GM18517 (cell line): Measurements from ENCODE around the gene TAC3.

ENCODE experiments used
- ATAC-seq: cut with Tn5 transposase; IDR thresholded peaks from one replicate; pipeline ENCODE4 v1.9.1; 2021; ENCODE audit warnings: mild to moderate bottlenecking, moderate library complexity; ENCODE audit not compliant: unreplicated experiment

TAC3 gene

DNA sequence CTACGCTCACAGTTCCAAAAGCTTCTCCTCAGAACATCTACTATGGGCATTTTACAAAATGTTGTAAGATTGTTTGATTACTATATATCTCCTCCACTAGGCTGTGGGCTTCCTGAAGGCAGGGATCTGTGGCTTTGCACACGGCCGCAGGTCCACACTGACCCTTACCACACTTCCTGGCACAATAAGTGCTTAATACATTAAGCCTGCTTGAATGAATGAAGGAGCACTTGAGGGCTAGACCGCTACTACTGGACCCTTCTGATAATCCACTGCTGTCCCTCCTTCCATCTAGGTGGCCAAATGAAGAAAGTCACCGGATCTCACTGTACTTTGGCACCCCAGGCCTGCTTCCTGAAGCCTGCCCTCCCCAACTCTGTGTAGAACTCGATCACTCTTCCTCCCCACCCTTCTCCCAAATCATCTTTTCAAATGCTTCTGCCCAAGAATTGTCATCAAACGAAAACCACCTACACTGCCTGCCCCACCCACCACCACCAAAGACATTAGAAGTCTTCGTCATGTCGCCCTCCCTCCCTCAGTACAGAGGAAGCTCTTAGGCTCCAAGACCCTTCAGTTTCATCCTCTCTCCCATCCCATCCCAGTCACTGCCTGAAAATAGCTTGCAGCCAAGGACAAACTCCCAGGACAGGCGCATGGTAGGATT lies 9.4 kb downstream of the TAC3 start:
- ATAC-seq, result no peak

GRCh38 chr12:57005980-57006808 lies 10.1 kb downstream of the TAC3 start, which contains the start of gene ZBTB39:
Gene ZBTB39, minus strand, starts transcription at chr12:57006546. Its CDS starts 1,629 bp downstream, at chr12:57004917.
- ATAC-seq, result no peak

GRCh38 chr12:57004651-57005050 lies 11.7 kb downstream of the TAC3 start:
- ATAC-seq, result no peak

DNA sequence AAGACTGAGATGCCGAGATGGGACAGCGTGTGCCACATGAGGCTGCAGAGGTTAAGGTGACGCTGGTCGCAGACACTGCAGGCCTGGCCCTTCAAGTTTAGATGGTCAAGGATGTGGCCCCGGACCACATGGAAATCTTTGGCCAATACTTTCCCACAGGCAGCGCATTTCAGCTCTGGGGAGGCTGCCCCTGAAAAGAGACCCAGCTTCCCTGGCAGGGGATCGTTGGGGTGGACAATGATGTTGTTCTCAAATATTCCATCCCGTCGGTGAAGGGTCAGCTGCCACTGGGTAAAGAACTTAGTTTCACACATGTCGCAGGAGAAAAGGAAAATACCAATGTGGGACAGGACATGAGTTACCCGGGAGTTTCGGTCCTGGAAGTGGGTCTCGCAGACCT lies 12.9 kb downstream of the TAC3 start:
- ATAC-seq, result no peak

DNA sequence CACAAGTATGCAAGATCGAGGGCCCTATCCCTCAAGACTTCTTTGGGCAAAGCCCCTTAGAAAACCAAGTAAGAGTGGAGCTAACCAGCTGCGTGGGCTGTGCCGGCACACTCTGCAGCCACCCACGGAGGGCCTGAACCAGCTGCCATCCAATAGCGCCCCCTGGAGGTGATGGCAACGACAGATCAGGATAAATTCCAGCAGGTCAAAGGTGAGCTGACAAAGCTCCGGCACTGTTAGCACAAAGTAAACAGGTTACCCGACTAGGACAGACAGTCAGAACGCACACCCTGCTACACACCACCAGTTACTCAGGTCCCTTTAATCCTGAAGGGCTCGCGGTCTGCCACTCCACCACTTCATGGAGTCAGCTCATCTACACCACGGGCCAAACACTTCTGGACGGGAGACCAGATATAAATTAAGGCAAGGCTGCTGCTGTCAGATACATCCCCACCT lies 14.9 kb downstream of the TAC3 start:
- no peak for ATAC-seq

DNA sequence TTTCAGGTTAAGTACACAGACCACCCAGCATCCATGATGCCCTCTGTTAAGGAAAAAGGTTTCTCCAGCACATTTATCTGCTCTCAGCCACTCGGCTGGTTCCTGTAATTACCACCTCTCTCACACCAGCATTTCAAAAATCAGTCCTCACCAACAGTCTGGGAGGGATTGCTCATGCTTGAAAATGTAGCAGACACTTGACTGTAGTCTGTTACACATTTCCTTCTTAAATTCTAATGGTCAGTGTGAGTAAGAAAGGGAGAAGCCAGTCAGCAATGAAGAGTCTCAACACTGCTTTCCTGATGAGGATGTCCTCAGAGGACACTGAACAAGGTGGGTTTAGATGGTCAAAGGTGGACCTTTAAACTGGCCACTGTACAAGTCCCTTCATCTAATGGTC lies 15.9 kb downstream of the TAC3 start:
- ATAC-seq, result no peak

- no peak for ATAC-seq
These were observed 16.9 kb downstream of the TAC3 start for GRCh38 chr12:56999456-56999855.

DNA sequence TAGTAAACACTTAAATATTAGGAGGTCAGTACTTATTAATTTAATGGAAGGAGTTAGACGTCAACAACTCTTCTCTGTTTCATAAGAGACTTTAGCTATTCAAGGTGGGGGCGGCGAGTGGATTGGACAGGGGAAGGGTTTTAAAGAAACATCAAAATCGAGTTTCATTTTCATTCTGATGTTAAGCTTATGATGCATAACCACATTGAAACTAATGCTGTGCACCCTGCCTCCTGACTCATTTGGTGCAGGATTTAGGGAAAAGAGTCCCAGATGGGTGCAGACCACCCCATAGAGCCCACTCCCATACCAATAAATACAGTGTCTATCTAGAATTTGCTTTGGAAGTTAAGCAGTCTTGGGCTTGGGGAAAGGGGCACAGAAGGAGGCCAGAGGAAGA lies 17.3 kb downstream of the TAC3 start:
- ATAC-seq, result peak; percentile 85

- ATAC-seq, result no peak
These were observed 18.0 kb downstream of the TAC3 start for GRCh38 chr12:56998316-56998715.

DNA sequence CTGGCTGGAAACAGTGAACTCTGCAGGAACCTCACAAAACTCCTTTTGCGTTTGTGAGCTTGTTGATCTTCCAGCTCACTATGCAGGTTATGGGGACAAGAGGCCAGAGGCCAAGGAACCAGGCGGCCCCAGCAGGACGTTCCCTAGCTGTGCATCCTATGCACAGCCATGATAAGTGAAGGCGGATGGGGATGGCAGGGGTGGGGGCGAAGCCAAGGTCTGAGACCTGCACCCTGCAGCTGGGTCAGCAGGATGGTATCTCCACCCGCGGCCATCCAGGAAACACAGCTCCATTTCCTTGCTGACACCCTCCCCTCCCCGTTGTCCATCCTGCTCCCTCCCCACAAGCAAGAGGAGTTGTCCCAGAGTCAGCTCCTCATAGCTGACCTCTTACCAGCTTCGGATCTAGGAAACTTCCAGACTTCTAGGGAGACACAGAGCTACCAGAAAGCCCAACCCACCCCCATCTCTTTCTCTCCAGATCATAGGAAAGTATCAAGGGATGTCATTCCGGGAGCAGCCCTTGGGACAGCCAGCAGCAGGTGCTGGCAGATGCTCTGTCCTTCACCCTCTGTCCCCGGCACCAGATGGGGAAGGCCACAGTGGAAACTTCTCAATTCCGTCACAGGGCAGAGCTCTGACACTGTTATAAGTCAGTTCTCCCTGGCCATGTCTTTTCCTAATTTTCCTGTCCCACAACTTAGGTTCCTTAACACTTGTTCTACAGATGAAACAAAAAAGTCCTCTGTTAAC lies 19.4 kb downstream of the TAC3 start:
- ATAC-seq, result no peak

DNA sequence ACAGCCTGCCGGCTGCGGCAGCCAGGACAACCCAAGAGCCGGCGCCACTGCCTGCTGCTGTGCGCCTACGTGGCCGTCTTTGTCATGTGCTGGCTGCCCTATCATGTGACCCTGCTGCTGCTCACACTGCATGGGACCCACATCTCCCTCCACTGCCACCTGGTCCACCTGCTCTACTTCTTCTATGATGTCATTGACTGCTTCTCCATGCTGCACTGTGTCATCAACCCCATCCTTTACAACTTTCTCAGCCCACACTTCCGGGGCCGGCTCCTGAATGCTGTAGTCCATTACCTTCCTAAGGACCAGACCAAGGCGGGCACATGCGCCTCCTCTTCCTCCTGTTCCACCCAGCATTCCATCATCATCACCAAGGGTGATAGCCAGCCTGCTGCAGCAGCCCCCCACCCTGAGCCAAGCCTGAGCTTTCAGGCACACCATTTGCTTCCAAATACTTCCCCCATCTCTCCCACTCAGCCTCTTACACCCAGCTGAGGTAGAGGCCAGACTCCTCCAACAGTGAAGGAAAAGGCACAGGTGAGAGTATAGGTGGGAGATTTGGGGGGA lies 20.3 kb downstream of the TAC3 start:
- ATAC-seq, result no peak

- ATAC-seq, result no peak
These were observed 21.0 kb downstream of the TAC3 start for GRCh38 chr12:56995201-56995929.

- no peak for ATAC-seq
These were observed 22.0 kb downstream of the TAC3 start for GRCh38 chr12:56994231-56994746.

- ATAC-seq, result no peak
These were observed 23.0 kb downstream of the TAC3 start for GRCh38 chr12:56993346-56993745.

DNA sequence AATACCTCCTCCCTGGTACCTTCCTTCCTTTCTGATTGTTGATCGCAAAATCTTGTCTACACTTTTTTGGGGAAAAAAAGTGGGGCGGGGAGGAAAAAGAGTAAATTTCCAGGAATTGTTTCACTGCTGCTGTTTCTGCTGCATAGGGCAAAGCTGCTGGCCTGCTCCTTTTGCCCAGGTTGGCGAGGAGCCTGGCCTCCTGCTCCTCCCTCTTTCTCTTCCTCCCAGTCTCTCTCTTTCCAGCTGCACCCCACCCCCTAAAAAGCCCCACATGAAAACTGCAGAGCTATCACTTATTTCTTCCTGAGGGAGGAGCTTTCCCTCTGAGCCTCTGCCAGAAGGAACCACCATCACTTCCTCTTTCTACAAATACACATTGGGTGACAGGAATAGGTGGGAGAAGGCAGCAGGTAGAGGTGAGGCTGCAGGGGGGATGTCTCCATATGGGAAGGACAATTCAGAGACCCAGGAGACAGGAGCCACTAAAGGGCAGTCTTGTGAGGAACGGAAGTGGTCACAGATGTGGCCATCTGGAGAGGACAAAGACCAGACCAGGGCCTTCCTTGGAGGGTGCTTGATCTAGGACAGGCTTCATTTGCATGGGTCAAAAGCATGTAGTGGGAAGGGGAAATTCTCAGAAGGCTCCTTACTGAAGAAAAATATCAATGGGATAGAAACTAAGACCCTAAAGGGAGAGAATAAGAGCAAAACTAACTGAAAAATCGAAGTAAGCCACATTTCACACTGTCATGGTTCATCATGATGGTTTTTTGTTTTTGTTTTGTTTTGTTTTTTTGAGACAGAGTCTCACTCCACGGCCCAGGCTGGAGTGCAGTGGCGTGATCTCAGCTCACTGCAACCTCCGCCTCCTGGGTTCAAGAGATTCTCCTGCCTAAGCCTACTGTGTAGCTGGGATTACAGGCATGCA lies 24.7 kb downstream of the TAC3 start:
- no peak for ATAC-seq

DNA sequence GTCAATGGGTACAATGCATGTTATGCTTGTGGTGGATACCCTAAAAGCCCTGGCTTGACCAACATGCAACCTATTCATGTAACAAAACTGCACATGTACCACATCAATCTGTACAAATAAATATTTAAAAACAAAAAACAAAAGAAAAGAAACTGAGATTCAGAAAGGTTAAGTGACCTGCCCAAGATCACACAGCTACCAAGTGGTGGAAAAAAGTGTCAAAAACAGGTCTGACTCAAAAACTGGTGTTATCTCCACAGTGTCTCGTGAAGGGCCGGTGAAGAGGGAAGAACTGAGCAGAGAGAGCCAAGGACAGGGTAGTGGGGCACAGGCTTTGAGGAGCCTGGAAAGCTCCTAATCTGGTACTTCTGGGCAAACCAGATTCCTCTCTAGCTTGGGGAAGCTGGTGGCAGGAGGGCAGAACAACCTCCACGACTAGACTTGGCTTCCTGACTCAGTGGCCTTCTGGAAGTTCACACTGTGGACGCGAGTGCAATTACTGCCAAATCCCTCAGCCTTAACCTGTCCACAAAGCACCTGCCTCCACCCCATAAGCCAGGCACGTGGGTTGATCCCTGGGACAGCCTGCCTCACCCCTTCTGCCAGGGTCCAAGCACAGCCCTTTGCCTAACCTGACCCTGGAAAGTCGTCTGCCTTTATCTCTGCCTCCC lies 25.5 kb downstream of the TAC3 start:
- no peak for ATAC-seq

DNA sequence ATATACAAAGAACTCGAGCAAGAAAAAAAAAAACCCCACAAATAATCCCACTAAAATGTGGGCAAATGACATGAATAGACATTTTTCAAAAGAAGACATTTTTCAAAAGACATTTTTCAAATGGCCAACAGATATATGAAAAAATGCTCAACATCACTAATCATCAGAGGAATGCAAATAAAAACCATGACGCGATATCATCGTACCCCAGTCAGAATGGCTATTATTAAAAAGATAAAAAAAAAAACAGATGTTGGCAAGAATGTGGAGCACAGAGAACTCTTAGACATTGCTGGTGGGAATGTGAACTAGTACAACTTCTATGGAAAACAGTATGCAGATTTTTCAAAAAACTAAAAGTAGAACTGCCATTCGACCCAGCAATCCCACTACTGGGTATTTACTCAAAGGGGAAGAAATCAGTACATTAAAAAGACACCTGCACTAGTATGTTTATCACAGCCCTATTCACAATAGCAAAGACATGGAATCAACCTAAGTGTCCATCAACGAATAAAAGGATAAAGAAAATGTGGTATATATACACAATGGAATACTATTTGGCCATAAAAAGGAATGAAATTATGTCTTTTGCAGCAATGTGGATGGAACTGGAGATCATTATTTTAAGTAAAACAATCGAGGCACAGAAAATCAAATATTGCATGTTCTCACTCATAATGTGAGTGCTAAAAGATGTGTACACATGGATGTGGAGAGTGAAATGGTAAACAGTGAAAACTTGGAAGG lies 26.3 kb downstream of the TAC3 start:
- ATAC-seq, result no peak

- ATAC-seq, result no peak
These were observed 28.1 kb downstream of the TAC3 start for GRCh38 chr12:56988207-56988739.
